NB4 (cell line): ENCODE measurements around the gene PLEKHG2.

Source experiments
- DNase-seq: peaks from one replicate; pipeline ENCODE4 v3.0.0; 2010; ENCODE audit warnings: low read depth
- H3K4me3 ChIP-seq: one replicate; pipeline ENCODE4 v1.5.1; 2011; ENCODE audit warnings: mild to moderate bottlenecking, low read depth, low read length, moderate library complexity
- MAX ChIP-seq: IDR thresholded peaks from 2 replicates; pipeline ENCODE4 v1.6.1; 2011; ENCODE audit warnings: low read depth, low read length
- MYC ChIP-seq: IDR thresholded peaks from 2 replicates; pipeline ENCODE4 v1.6.1; 2011; ENCODE audit warnings: low read depth, low read length
- POLR2A ChIP-seq: IDR thresholded peaks from 2 replicates; pipeline ENCODE4 v1.6.1; 2011; ENCODE audit warnings: mild to moderate bottlenecking; ENCODE audit not compliant: insufficient read length; ENCODE audit errors: extremely low read depth
- TF ChIP-seq, protein P1 (sequence below): IDR thresholded peaks from one replicate; pipeline ENCODE4 v1.5.1; 2012; ENCODE audit warnings: low read depth, low read length

PLEKHG2 gene

DNA sequence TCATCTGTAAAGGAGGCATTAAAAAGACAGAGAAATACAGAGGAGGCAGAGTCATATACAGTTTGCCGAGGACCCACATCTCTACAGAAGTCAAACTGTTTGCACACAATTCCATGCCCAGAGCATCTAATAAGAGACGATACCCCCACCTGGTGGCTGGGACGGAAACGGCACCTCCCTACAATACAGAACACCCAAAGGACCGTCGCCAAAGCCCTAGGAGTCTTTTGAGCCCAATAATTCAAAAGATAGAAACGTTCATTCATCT lies 703 bp upstream of the PLEKHG2 start:
- no peak for TF ChIP-seq MYC
- TF ChIP-seq, protein P1, sequence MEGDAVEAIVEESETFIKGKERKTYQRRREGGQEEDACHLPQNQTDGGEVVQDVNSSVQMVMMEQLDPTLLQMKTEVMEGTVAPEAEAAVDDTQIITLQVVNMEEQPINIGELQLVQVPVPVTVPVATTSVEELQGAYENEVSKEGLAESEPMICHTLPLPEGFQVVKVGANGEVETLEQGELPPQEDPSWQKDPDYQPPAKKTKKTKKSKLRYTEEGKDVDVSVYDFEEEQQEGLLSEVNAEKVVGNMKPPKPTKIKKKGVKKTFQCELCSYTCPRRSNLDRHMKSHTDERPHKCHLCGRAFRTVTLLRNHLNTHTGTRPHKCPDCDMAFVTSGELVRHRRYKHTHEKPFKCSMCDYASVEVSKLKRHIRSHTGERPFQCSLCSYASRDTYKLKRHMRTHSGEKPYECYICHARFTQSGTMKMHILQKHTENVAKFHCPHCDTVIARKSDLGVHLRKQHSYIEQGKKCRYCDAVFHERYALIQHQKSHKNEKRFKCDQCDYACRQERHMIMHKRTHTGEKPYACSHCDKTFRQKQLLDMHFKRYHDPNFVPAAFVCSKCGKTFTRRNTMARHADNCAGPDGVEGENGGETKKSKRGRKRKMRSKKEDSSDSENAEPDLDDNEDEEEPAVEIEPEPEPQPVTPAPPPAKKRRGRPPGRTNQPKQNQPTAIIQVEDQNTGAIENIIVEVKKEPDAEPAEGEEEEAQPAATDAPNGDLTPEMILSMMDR: peak; percentile 64
- H3K4me3 ChIP-seq: peak overlapping the region; percentile 28
- DNase-seq: peak; percentile 87

DNA sequence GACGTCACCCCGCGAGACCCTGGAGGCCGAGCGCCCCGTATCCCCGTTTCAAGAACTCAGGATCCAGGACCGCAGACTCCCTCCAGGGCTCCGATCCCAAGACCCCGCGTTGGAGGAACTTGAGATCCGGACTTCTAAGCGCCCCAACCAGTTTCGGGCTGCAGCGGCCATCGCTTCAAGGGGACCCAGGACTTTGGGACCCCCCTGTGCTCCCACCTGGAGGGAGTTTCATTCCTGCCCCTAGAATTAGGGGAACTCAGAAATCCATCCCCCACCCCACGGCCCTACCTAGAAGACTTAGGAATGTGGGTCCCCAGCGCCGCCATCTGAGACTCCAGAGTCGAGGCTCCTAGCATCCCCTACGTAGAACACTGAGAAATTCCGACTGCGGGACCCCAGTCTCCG lies 400 bp downstream of the PLEKHG2 start:
- TF ChIP-seq MAX (no peak), POLR2A (no peak), MYC (no peak)
- DNase-seq: no peak
- peak overlapping the region; percentile 65 for H3K4me3 ChIP-seq

DNA sequence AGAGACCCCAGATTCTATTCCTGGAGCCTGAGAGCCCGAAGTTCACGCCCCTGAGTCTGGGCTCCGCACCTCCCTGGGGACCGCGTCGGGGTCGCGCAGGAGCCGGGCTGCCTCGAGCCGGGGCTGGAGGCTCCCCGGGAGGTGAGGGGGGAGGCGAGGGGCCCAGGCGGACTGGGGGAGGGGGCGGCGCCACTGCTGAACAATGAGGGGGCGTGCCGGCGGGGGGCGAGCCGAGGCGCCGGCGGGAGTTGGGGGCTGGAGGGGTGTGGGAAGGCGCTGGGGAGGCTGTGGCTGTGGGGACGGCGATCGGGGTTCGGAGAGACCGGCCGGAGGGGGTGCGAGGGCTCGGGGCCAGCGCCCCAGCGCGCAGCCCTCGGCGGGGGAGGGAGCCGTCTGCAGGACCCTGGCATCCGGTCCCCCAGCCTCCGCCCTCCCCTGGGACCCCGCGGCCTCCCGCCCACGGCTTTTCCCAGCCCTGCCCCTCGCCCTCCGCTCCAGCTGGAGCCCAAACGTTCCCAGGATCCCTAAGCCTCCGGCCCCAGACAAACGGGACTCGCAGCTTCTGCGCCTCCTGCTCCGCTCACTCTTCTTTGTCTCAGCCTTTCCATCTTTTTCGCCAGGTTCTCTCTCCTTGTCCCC lies 922 bp downstream of the PLEKHG2 start:
- H3K4me3 ChIP-seq: peak overlapping the region; percentile 65
- TF ChIP-seq MYC: no peak
- no peak for TF ChIP-seq POLR2A
- peak; percentile 58 for DNase-seq

DNA sequence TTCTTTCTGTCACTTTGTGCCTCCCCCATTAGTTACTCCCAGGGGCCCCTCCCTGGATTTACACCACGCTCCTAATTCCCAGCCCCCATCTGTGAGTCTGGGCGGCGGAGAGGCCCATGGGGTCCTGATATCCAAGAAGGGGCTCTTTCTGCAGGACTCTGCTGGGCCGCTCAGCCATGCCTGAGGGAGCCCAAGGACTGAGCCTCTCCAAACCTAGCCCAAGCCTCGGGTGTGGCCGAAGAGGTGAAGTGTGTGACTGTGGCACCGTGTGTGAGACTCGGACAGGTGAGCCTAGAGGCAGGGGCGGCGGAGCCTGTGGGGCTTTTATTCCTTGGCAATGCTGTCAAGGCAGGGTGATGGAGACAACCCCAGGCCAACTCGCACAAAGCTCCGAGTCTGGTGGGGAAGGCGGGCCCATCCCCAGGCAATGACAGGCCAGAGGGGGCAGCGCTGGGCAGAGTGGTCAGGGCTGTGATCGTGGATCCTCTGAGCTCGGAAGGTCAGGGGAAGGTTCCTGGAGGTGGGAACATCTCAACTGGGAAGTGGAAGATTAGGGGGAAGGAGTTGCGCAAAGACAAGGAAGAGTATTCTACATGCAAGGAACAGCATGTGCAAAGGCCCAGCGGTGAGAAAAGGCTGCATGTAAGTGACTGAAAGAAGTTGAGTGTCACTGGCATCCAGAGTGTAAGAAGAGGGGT lies 1.6 kb downstream of the PLEKHG2 start:
- H3K4me3 ChIP-seq: no peak overlapping the region
- TF ChIP-seq MYC: no peak
- TF ChIP-seq, protein P1: peak; percentile 12
- DNase-seq: no peak

- no peak for TF ChIP-seq MAX
- no peak for TF ChIP-seq MYC
- TF ChIP-seq, protein P1: no peak
- TF ChIP-seq POLR2A: no peak
- H3K4me3 ChIP-seq: no peak overlapping the region
These were observed 2.9 kb downstream of the PLEKHG2 start for GRCh38 chr19:39415111-39416046.

GRCh38 chr19:39416152-39417120 lies 4.0 kb downstream of the PLEKHG2 start:
- no peak for DNase-seq
- no peak overlapping the region for H3K4me3 ChIP-seq
- TF ChIP-seq MAX (no peak), POLR2A (no peak), MYC (no peak)
- TF ChIP-seq, protein P1: no peak

More at GRCh38 chr19:39415111-39416046, 2.9 kb downstream of the PLEKHG2 start:
- no peak for DNase-seq
